D721Med (cell line): Measurements from ENCODE around the gene MARF1.
"Not testable (repeated sequence)": the region's sequence is repeated elsewhere in the genome, so short reads cannot be mapped to it uniquely, and the experiment has no call there.

Experiments
- DNase-seq: peaks from one replicate; pipeline ENCODE4 v3.0.0; 2011; ENCODE audit warnings: low spot score; ENCODE audit not compliant: insufficient read length
- FAIRE-seq: peaks from 2 replicates; lab custom pipeline; 2011; peaks lifted over from hg19 to GRCh38; lab: Jason Lieb, UNC
- TF ChIP-seq, protein P1 (sequence below): IDR thresholded peaks from 2 replicates; pipeline ENCODE4 v1.5.1; 2012; ENCODE audit warnings: mild to moderate bottlenecking, control low read depth; ENCODE audit not compliant: insufficient read depth; ENCODE audit errors: missing control alignments

The MARF1 gene

GRCh38 chr16:15552507-15552906, 90.4 kb downstream of the MARF1 start:
- FAIRE-seq (no peak), DNase-seq (no peak)
- TF ChIP-seq, protein P1, sequence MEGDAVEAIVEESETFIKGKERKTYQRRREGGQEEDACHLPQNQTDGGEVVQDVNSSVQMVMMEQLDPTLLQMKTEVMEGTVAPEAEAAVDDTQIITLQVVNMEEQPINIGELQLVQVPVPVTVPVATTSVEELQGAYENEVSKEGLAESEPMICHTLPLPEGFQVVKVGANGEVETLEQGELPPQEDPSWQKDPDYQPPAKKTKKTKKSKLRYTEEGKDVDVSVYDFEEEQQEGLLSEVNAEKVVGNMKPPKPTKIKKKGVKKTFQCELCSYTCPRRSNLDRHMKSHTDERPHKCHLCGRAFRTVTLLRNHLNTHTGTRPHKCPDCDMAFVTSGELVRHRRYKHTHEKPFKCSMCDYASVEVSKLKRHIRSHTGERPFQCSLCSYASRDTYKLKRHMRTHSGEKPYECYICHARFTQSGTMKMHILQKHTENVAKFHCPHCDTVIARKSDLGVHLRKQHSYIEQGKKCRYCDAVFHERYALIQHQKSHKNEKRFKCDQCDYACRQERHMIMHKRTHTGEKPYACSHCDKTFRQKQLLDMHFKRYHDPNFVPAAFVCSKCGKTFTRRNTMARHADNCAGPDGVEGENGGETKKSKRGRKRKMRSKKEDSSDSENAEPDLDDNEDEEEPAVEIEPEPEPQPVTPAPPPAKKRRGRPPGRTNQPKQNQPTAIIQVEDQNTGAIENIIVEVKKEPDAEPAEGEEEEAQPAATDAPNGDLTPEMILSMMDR = no peak

GRCh38 chr16:15548482-15548891, 94.5 kb downstream of the MARF1 start:
- DNase-seq = no peak
- TF ChIP-seq, protein P1 = no peak
- no peak for FAIRE-seq

- FAIRE-seq = no peak
Measured at GRCh38 chr16:15547768-15548096, 95.2 kb downstream of the MARF1 start.

GRCh38 chr16:15547072-15547767, 95.7 kb downstream of the MARF1 start:
- not testable (repeated sequence) for DNase-seq, FAIRE-seq

More at GRCh38 chr16:15547768-15548096, 95.2 kb downstream of the MARF1 start:
- DNase-seq = no peak
- TF ChIP-seq, protein P1 = no peak

DNA sequence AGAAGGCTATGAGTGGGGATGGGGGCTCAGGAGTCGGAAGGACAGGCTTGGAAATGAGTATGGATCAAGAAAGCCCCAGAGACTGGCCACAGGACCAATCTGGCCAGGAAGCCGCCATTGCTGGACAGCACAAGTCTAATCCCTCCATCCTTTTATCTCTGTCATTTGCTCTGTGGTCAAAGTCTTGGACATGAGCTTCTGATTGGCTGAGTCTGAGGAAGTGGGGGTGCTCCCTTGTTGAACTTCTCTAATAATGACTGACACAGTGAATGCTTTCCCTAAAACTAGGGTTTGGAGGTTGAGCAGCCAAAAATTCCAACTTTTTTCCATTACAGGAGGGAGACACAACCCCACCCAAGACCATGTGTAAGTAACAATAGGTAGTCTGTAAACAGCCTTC, 97.4 kb downstream of the MARF1 start:
- no peak for FAIRE-seq
- no peak for DNase-seq
- TF ChIP-seq, protein P1 = no peak

- FAIRE-seq (no peak), DNase-seq (no peak)
- TF ChIP-seq, protein P1 = no peak
Measured at GRCh38 chr16:15544405-15544804, 98.5 kb downstream of the MARF1 start.
